Esophagus muscularis mucosa (tissue), 4 donors: ENCODE measurements around the gene ABCB1. TPM values are rescaled to one million over a fixed set of nuclear protein-coding genes. Genes with fewer than 3 reads are reported as not detected.
A peak's percentile ranks its signal among the peaks of the same experiment; 100 is the strongest.

Experiments used
- DNase-seq: peaks from one replicate; pipeline ENCODE4 v3.0.0-alpha.2; 2017; ENCODE audit errors: extremely low spot score
- H3K27ac ChIP-seq, 4 donors: fragments of 200-600 bp; sonication (generic); replicated peaks in 1 of 4; 1 replicate in 3 of 4; 2 replicates in 1 of 4; pipeline ENCODE4 v1.5.1; 2016 to 2019; ENCODE audit warnings: mild to moderate bottlenecking in 1 of 4
- H3K27me3 ChIP-seq, 4 donors: fragments of 200-600 bp; sonication (generic); one replicate each; pipeline versions ENCODE4 v1.5.1 to v1.6.0; 2016 to 2019
- H3K36me3 ChIP-seq, 4 donors: fragments of 200-600 bp; sonication (generic); one replicate each; pipeline ENCODE4 v1.5.1; 2016 to 2019
- H3K4me1 ChIP-seq, 4 donors: fragments of 200-600 bp; sonication (generic); one replicate each; pipeline ENCODE4 v1.5.1; 2016 to 2019
- H3K4me3 ChIP-seq, 4 donors: fragments of 200-600 bp; sonication (generic); 1 replicate in 2 of 4; 2 replicates in 2 of 4; pipeline ENCODE4 v1.5.1; 2016 to 2019; ENCODE audit warnings: mild to moderate bottlenecking in 4 of 4, moderate library complexity in 1 of 4
- H3K9me3 ChIP-seq, 4 donors: fragments of 200-600 bp; sonication (generic); 1 replicate in 3 of 4; 2 replicates in 1 of 4; pipeline ENCODE4 v1.5.1; 2016 to 2019
- CTCF ChIP-seq, 3 experiments: fragments of 200-600 bp in 2 of 3; fragments of 450-650 bp in 1 of 3; sonication (generic) in 2 of 3; IDR thresholded peaks; one replicate each; pipeline ENCODE4 v1.5.1; 2017 to 2019; ENCODE audit warnings: antibody characterized with exemption in 3 of 3, mild to moderate bottlenecking in 2 of 3, moderate library complexity in 1 of 3
- EP300 ChIP-seq: sonication (generic); formaldehyde crosslinking; IDR thresholded peaks from one replicate; pipeline ENCODE4 v1.6.1; 2017; ENCODE audit warnings: antibody characterized with exemption
- POLR2A ChIP-seq: fragments of 450-650 bp; IDR thresholded peaks from one replicate; pipeline ENCODE4 v1.6.1; 2017; ENCODE audit warnings: antibody characterized with exemption, moderate library complexity, mild to moderate bottlenecking, low read depth
- POLR2AphosphoS5 ChIP-seq, 2 donors: sonication (generic); formaldehyde crosslinking; IDR thresholded peaks; one replicate each; pipeline ENCODE4 v1.6.1; 2017; ENCODE audit warnings: antibody characterized with exemption in 2 of 2
- WGBS: methylation state at CpG from one replicate; pipeline ENCODE4 v1.1.5; 2018; 5-methylcytosine and 5-hydroxymethylcytosine counted together
- intact Hi-C: fragments of 100-400 bp; cut with DNase I; formaldehyde crosslinking; loops from one replicate; pipeline ENCODE4 v1.15.1; 2023
- total RNA-seq, 4 donors: library from RNA; depleted of rRNA; stranded (reverse); fragments of >200 nt; gene quantifications; one replicate each; pipeline versions ENCODE4 v1.1.0 to v1.2.1, GENCODE V29; 2016

The ABCB1 gene
- total RNA-seq, 4 donors from 2014 or later, result 4.2 to 11.1 (median 6.0) TPM

DNA sequence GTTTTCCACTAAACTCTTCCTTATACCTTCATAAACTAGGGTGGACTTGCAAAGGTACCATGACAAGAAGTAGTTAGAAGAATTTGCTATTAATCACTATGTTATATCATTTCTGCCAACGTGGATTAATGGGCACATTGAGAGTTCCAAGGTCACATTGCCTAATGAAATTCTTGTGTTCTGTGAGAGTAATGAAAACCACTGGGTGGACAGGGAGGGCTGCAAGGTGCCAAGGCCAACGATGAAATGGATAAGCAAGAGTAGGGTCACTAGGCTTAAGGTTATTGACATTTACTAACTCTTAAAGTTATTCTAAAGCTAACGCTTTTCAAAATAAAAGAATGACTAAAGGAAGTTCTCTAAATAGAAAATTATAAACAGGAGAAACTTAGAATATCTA, 118.6 kb downstream of the ABCB1 start:
- Histone ChIP-seq H3K4me1 (no peaks in the 10 kb centered on the region), H3K4me3 (no peak overlapping the region), H3K9me3 (no peaks in the 10 kb centered on the region), H3K27ac (no peak overlapping the region), H3K27me3 (peaks cover 0 to 5% (median 0%) of the 10 kb centered on the region in 4 donors), H3K36me3 (no peaks in the 10 kb centered on the region)
- TF ChIP-seq CTCF (IDR thresholded peaks at IDR 0.05), result no peak
- no peak for TF ChIP-seq POLR2A
- TF ChIP-seq POLR2AphosphoS5 (IDR thresholded peaks at IDR 0.05), result no peak
- TF ChIP-seq EP300, result no peak
- intact Hi-C loops, result no loop called here
- WGBS, result 71% methylated on average over 3 of the region's 3 CpGs
- no peak for DNase-seq

GRCh38 chr7:87480386-87480785, 120.3 kb downstream of the ABCB1 start:
- WGBS, result 86% methylated on average over 2 of the region's 2 CpGs
- no peak for TF ChIP-seq CTCF (IDR thresholded peaks at IDR 0.05)
- no peak for TF ChIP-seq POLR2A
- TF ChIP-seq POLR2AphosphoS5 (IDR thresholded peaks at IDR 0.05), result no peak
- DNase-seq, result no peak
- intact Hi-C loops, result no loop called here
- Histone ChIP-seq H3K4me1 (peaks cover 0 to 8% (median 8%) of the 10 kb centered on the region in 4 donors), H3K36me3 (no peaks in the 10 kb centered on the region), H3K27me3 (peaks cover 0 to 18% (median under 1%) of the 10 kb centered on the region in 4 donors), H3K27ac (no peak overlapping the region), H3K4me3 (no peak overlapping the region), H3K9me3 (no peaks in the 10 kb centered on the region)

DNA sequence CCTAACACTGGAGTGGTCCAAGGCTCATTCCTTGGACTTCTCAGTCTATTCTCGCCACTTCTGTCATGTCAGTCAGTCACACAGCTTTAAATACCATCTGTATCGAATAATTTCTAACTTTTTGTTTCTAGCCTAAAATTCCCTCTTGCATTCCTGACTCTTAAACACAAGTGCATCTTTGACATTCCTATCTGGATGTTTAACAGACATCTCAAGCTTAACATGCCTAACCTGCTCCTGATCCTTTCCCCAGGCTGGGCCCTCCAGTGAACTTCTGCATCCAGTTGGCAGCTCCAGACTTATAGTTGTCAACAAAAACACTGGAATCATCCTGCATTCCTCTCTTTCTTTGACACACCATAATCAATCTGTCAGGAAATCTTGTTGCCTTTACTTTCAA, 120.7 kb downstream of the ABCB1 start:
- H3K4me3 ChIP-seq, result no peak overlapping the region
- intact Hi-C loops, result no loop called here
- no peak overlapping the region for H3K27ac ChIP-seq
- TF ChIP-seq EP300, result no peak
- no peak for TF ChIP-seq POLR2A
- no peak for TF ChIP-seq POLR2AphosphoS5 (IDR thresholded peaks at IDR 0.05)
- 85% methylated on average over 2 of the region's 2 CpGs for WGBS
- DNase-seq, result no peak
- peaks cover 0 to 12% (median 12%) of the 10 kb centered on the region in 4 donors for H3K4me1 ChIP-seq
- peaks cover 0 to 20% (median 2%) of the 10 kb centered on the region in 4 donors for H3K27me3 ChIP-seq
- no peaks in the 10 kb centered on the region for H3K9me3 ChIP-seq
- H3K36me3 ChIP-seq, result no peaks in the 10 kb centered on the region

- Histone ChIP-seq H3K27me3 (peaks cover 0 to 16% (median 2%) of the 10 kb centered on the region in 4 donors), H3K4me1 (peaks cover 0 to 23% (median 15%) of the 10 kb centered on the region in 4 donors), H3K4me3 (peak overlapping the region; percentile 56 to 64 (median 56)), H3K27ac (no peak overlapping the region), H3K9me3 (no peaks in the 10 kb centered on the region), H3K36me3 (no peaks in the 10 kb centered on the region)
- WGBS, result 56% methylated on average over 8 of the region's 8 CpGs
- no peak for TF ChIP-seq EP300
- no peak for TF ChIP-seq CTCF (IDR thresholded peaks at IDR 0.05)
- no peak for TF ChIP-seq POLR2AphosphoS5 (IDR thresholded peaks at IDR 0.05)
- no peak for TF ChIP-seq POLR2A
- DNase-seq, result no peak
- intact Hi-C loops, result no loop called here
These were observed 124.5 kb downstream of the ABCB1 start for GRCh38 chr7:87476179-87476557.

- intact Hi-C loops, result no loop called here
These were observed 125.1 kb downstream of the ABCB1 start, which contains the start of gene ABCB4 for GRCh38 chr7:87475359-87476178. Gene ABCB4 (minus strand): TSS chr7:87475680. CDS start chr7:87475465, 215 bp downstream.

More at GRCh38 chr7:87475359-87476178, 125.1 kb downstream of the ABCB1 start, which contains the start of gene ABCB4:
- 49% methylated on average over 4 of the region's 80 CpGs for WGBS
- H3K27ac ChIP-seq, result peak within 1 kb of the TSS in 2 of 4 donors; percentile 7 to 33
- DNase-seq, result no peak
- peaks cover 0 to 23% (median 15%) of the 10 kb centered on the region in 4 donors for H3K4me1 ChIP-seq
- H3K9me3 ChIP-seq, result no peaks in the 10 kb centered on the region
- TF ChIP-seq POLR2A (no peak), CTCF (IDR thresholded peaks at IDR 0.05) (no peak), EP300 (no peak), POLR2AphosphoS5 (IDR thresholded peaks at IDR 0.05) (no peak)
- H3K27me3 ChIP-seq, result peaks cover 0 to 16% (median 2%) of the 10 kb centered on the region in 4 donors
- H3K36me3 ChIP-seq, result no peaks in the 10 kb centered on the region
- peak within 1 kb of the TSS; percentile 56 to 64 (median 56) for H3K4me3 ChIP-seq
